Neural progenitor cell (in vitro differentiated cells): ENCODE data around the gene RASGRP2.

Experiments
- EZH2 ChIP-seq: fragments of 200-600 bp; sonication (generic); IDR thresholded peaks from 2 replicates; pipeline ENCODE4 v1.6.1; 2017; ENCODE audit warnings: antibody characterized with exemption, mild to moderate bottlenecking, moderate library complexity
- EZH2phosphoT487 ChIP-seq: fragments of 200-600 bp; sonication (generic); IDR thresholded peaks from 2 replicates; pipeline ENCODE4 v1.6.1; 2017; ENCODE audit warnings: antibody characterized with exemption
- TF ChIP-seq, protein P1 (sequence below): fragments of 200-600 bp; sonication (generic); IDR thresholded peaks from 2 replicates; pipeline ENCODE4 v1.5.1; 2017; ENCODE audit warnings: antibody characterized with exemption, mild to moderate bottlenecking

DNA sequence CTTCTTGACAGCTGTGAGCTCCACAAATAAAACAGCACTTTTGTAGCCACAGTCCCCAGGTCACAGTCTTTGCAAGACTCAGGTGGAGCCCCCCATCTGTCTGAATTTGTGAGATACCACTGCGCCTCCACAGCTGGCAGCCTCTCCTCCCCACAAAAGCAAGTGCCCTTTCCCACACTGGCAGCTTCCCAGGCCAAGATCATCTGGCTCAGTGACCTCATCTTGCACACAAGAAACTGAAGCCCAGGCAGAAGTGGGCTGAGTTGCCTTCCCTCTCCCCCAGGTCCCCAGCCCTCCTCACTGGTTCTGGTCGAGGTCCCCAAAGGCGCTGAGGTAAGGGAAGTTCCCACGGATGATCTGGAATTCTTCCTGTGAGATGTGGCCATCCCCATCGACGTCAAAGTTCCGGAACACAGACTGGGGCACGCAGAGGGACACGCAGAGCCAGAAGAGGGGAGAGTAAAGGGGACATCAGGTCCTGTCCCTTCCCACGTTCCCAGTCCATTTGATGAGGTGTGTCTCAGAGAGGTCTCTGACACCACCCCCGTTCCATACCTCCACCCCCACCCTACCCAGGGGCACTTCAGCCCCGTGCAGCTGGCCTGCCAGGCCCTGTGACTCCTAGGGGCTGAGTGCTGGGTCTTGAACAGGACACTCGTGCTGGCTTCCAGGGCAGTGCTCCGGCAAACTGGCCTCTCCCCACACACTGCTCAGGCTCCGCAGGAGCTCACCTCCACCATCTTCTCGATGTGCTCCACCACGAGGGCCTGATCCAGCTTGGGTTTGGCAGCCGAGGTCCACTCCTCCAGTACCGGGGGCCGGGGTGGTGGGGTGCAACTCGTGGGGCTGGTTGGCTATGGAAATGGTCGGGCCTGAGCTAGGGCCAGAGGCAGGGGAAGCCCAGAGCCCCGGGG, 8.9 kb downstream of the RASGRP2 start:
- TF ChIP-seq, protein P1, sequence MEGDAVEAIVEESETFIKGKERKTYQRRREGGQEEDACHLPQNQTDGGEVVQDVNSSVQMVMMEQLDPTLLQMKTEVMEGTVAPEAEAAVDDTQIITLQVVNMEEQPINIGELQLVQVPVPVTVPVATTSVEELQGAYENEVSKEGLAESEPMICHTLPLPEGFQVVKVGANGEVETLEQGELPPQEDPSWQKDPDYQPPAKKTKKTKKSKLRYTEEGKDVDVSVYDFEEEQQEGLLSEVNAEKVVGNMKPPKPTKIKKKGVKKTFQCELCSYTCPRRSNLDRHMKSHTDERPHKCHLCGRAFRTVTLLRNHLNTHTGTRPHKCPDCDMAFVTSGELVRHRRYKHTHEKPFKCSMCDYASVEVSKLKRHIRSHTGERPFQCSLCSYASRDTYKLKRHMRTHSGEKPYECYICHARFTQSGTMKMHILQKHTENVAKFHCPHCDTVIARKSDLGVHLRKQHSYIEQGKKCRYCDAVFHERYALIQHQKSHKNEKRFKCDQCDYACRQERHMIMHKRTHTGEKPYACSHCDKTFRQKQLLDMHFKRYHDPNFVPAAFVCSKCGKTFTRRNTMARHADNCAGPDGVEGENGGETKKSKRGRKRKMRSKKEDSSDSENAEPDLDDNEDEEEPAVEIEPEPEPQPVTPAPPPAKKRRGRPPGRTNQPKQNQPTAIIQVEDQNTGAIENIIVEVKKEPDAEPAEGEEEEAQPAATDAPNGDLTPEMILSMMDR = no peak
- no peak for TF ChIP-seq EZH2
- TF ChIP-seq EZH2phosphoT487 = no peak
